DMS79 (cell line): ENCODE data around the gene ABLIM3.
A peak's percentile ranks its signal among the peaks of the same experiment; 100 is the strongest.
"Not testable (repeated sequence)": the region's sequence is repeated elsewhere in the genome, so short reads cannot be mapped to it uniquely, and the experiment has no call there.

Experiments used
- DNase-seq: peaks from one replicate; lab custom pipeline; 2025; lab: John Stamatoyannopoulos, UW

The ABLIM3 gene

DNA sequence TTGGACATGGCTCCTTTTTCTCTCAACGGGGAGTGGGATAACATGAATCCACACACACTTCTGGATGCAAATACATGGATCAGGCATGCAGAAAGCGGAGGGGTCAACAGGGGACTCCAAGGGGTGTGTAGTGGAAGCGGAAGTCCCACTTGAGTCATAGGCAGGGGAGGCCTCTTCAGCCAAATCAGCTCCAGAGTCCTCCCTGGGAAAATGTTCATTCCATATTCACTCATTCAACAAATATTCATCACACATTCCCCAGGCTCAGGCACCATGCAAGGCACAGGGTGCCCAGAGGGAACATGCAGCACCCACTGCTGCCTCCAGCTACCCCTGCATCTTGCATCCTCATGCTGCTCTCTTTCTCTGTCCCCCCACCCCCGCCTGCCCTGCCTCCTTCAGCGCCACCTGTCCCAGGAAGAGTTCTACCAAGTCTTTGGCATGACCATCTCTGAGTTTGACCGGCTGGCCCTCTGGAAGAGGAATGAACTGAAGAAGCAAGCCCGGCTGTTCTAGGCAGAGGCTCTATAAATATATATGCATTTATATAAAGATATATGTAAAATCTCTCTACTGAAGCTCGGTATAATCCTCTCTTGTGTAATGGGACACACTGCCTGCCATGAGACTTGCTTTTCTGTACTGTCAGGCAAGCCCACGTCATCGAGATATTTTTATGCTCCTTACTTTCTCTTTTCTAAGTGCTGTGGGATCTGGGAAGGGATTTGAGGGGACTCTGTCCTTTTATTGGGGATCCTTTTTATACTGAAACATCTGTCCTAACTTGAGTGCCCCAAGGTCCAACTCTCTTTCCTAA is 116.8 kb downstream of the ABLIM3 start:
- no peak for DNase-seq

DNA sequence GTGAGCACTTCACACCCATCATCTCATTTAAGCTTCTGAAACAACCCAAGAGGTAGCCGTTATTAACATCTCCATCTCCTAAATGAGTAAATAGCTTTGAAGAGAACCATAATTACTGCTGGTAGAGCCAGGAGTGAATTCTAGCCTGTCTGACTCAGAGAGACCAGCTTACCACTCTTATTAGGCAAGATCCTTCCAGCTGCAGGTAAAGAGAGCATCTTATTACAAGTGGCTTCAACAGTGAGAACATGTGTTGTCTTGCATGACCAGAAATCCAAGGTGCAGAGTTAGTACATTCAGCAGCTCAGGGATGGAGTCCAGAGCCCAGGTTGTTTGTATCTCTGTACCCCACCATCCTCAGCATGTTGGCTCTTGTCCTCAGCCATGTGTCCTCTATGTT is 119.5 kb downstream of the ABLIM3 start:
- DNase-seq, result peak; percentile 16

DNA sequence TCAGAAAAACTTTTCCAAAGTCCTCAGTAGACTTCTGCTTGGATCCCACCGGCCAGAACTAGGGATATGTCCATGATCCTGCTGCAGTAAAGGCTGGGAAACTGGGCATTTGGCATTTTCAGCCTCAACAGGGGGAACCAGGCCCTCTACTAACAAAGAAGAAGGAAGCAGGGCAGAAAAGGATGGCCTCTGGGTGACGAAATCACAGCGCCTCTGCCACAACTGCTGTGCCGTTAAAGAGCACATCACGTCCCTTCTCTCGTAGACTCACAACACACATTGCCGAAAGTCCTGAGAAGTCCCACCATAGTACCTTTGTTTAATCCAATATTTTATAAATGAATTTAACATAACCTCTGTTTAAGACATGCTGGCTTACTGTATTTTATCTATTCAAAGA is 120.0 kb downstream of the ABLIM3 start:
- DNase-seq, result no peak

DNA sequence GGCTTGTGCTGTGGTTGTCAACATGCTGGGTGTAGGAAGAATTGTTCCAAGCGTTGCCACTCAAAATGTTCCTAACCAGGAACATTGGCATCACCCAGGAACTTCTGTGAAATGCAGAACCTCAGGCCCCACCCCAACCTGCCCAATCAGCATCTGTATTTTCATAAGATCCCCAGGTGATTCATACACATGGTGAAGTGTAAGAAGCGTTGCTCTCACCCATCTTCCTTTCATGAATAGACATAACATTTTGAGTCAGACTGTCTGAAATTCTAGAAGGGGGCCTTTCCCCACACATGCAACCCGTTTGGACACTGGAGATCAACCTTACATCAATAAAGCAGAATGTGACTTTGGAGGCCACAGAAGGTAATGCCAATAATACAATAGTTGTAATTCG is 121.0 kb downstream of the ABLIM3 start:
- no peak for DNase-seq

DNA sequence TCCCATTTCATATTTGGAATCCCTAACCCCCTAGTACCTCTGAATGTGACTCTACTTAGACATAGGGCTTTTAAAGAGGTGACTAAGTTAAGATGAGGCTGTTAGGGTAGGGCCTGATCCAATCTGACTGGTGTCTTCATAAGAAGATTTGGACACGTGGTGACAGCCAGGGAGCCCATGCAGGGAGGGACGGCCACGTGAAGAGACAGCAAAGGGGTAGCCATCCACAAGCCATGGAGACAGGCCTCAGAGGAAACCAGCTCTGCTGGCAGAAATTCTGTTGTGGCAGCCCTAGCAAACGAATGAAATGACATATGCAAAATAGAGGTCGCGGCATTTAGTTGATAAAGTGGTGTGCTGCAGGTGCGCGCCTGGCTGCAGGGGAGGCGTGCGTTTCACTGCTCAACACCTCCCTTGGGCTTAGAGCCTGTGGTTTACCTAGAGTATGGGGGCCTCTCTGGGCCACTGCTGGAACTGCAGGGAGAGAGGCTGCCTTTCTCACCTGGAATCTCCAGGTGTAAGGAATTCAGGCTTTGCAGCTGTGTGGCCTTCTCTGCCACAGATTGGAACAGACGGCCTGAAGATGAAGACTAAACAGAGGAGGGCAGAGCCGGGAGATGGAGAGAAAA is 123.3 kb downstream of the ABLIM3 start:
- no peak for DNase-seq

DNA sequence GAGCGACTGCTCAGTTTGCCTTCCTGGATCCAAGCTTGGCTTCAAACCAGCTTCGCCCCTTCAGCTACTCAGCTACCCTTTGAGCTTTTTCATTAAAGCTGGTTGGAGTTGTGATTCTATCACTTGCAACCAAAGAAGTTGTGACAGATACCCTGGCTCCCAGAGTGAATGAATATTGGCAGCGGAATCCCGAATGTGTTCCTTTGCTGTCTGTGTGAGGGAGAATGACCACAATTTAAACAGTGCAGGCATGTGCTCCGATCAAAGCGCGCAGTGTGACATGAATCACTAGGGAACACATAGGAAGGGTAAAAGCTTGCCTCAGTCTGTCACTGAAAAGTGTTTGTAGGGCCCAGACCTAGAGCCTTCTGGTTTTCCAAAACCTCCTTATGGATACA is 123.8 kb downstream of the ABLIM3 start:
- no peak for DNase-seq

DNA sequence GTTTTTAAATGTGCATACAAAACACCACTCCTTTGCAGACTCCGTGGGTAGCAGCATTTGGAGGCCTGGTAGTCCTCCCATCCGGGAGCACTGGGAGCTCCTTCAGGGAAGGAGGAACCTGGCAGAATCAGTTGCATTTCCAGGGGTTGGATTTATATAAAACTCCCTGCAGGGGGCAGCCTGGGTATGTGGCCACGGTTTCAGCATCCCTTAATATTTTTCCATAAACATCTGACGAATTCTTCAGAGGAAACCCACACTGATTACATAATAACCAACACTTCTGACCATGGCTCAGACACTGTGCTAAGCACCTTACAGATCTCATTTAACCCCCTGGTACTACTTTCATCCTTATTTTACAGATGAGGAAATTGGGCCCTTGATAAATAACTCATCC is 124.3 kb downstream of the ABLIM3 start:
- no peak for DNase-seq

DNA sequence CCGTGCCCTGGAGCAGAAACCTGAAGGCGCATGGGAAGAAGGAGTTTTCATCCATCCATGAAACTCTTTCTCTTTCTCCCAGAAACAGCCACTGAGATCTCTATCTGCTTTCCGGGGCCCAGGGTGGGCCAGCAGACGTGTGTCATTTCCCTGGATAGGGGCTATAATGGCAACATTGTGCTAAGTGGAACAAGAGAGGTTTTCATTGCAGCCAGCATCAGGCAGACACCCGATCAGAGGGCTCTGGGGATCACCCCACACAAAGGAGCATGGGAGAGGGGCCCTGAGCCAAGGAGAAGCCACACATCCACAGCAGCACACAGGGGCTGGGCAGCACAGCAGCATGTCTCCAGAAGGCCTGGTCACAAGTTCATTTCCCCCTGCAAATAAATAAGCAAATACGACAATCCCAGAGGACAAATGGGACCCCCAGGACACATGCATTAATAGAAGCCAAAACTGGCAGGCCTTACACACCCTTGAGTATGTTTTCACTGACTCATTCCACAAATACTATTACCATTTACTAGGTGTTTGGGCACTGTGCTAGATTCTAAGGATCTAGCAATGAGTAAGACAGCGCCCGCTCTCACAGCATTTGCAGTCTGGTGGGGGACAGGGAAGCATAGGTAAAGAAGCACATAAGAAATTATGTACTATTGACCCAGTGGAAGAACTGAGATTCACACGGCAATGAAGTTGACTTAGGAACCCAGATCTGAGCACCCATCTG is 126.1 kb downstream of the ABLIM3 start:
- DNase-seq, result no peak

DNA sequence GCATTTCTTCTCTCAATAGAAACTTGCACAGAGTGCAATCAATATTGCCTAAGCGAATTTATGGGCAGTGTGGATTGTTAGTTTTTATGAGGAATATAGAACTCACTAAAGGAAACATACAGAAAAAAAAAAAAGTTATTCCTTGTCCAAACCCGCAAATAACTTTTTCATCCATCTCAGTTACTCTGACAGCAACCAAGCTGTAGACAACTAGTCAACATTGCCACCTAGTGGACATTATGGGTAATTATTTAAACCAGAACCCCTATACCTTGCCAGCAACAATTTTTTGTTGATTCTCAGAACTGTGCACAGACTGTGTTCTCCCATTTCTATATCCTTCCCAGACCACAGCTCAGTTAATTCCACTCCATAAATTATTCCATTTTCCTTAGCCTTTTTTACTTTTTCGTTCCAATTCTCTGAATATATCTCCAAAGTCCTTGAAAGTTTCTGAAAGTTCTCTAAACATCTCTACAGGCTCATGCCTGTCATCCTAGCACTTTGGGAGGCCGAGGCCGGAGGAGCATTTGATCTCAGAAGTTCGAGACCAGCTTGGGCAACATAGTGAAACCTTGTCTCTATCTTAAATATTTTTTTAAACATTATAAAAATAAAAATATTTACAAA is 127.8 kb downstream of the ABLIM3 start:
- DNase-seq, result peak; percentile 13

DNA sequence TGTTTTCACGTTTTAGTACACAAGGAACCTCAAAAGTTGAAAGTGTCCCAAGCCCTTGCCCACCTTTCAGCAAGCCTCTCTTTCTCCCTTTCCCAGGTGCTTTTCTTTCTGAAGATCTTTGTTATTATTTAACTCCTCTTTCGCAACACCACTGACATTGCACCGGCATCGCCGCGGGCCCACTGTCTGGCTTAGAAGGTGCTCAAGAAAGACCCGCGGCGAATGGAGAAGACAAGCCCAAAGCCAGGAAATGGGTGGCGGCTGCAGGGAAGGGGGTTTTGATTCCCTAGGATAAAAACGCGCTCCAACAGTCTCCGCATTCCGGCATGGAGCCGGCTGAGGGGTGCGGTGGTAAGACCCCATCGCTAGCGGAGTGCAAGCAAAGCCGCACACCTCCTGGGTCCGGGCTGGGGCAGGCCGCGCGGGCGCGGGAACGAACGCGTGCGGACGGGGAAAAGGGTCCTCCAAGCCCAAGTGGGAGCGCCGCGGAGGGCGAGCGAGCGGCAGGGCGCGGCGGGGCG is 130.0 kb downstream of the ABLIM3 start:
- DNase-seq, result no peak

DNA sequence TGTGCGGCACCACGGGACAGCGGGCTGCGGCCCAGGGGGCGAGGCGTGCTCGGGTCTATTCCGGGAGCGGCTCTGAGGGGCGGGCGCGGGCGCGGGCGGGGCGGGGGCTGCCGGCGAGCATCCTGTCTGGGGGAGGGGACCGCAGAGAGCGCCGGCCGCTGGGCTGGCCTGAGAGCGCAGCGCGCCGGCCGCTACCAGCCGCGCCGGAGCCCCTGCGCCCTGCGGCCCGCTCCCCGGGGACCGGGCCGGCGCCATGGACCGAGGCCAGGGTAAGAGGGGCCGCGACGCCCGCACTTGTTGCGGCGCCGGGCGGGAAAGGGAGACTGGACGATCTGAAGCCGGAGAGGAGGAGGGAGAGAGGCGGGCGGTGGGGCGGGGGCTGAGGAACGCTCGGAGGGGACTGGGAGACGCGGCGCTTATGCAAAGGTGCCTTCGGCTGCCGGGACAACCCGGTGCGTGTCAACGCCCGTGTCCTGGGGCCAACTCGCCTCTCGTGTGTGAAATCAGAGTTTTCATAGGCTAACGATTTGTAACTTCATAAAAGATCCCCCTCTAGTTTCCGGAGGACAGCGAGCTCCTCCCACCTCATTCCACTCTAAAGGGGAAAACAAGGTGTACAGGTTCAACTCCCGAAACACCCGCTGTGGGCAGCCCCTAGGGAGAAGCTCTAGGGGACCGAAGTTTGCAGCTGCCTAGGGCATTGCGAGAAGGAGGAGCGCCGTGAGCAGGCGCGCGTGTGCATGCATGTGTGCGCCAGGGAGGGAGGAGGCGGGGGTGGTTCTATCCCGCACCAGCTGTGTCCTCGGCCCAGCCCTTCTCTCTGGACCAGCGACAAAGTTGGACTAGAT is 130.6 kb downstream of the ABLIM3 start, which contains the start of gene AFAP1L1:
Gene AFAP1L1, plus strand, starts transcription at position 144 of the 848 bp plus-strand sequence. Its CDS starts 110 bp downstream, at position 254.
- DNase-seq, result peak; percentile 1

DNA sequence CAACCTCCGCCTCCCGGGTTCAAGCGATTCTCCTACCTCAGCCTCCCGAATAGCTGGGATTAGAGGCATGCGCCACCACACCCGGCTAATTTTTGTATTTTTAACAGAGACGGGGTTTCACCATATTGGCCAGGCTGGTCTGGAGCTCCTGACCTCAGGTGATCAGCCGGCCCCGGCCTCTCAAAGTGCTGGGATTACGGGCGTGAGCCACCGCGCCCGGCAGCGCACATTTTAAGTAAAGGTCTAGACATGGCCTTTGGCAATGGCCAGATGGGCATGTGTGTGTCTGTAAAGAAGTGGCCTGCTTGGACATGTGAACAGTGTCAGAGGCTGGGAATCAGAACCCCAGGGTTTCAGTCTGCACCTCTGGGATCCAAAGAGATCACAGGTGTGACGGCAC is 131.5 kb downstream of the ABLIM3 start:
- not testable (repeated sequence) for DNase-seq

DNA sequence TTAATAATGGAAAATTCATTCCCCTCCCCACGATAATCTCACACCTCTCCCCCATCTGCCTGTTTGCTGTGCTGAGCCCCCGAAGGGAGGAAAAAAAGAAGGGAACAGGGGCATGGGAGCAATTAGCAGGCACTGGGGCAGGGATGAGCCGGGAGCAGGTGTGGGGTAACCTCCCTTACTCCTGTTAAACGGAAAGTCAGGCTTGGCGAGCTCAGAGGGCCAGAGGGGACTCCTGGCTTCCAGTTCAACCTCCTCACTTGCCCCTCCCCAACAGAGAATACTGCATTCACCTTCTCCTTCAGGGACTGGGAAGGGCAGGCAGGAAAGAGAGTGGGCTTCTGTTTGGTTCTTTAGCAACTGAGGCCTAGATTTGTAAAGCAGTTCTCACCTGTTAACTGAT is 131.9 kb downstream of the ABLIM3 start:
- no peak for DNase-seq

DNA sequence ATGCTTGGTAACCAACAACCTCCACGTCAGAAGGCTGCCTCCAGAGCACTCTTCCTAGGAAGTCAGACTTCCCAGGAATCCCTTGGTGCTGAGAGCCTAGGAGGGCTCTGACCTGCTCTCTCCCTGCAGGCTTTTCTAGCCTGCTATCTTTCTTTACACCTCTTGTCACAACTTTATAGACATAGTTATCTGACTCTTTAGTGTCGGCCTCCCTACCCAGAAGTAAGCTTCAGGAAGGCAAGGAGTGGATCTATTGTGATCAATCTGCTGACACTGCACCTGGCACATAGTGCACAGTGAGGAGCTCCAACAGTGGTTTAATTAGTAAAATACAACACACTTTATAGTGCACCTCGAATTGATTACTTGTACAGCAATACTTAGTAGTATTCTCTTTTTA is 132.7 kb downstream of the ABLIM3 start:
- no peak for DNase-seq

DNA sequence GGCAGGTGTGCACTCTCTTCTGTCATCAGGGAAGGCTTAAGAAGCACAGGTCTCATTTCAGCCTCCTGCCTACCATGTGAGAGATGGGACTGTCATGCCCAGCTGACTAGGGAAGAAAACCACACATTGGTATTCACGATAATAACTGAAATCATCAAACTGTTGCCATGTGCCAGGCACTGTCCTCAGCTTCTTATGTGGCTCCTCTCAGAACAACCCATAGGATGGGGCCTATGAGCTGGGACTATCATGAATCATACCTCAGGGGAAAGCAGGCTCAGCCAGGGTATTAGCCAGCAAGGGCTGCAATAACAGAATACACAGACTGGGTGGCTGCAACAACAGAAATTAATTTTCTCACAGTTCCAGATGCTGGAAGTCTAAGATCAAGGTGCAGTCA is 133.6 kb downstream of the ABLIM3 start:
- no peak for DNase-seq

DNA sequence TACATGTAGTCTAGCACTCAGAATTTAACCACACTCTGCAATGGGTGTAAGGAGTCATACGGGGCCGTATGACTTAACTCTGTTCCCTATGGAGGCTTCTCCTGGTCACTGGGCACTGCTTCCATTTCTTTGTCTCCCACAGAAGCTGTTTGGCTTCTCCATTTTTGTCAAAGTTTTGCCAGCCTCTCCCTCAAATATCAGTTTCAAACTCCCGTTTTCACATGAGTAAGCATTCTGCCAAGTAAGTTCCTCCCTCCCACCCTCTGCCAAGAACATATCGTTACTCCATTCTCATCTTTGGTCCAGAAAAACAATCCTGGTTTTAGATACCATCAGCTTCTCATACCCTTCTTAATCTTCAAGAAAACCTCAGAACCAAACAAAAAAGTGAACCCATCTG is 136.5 kb downstream of the ABLIM3 start:
- no peak for DNase-seq

DNA sequence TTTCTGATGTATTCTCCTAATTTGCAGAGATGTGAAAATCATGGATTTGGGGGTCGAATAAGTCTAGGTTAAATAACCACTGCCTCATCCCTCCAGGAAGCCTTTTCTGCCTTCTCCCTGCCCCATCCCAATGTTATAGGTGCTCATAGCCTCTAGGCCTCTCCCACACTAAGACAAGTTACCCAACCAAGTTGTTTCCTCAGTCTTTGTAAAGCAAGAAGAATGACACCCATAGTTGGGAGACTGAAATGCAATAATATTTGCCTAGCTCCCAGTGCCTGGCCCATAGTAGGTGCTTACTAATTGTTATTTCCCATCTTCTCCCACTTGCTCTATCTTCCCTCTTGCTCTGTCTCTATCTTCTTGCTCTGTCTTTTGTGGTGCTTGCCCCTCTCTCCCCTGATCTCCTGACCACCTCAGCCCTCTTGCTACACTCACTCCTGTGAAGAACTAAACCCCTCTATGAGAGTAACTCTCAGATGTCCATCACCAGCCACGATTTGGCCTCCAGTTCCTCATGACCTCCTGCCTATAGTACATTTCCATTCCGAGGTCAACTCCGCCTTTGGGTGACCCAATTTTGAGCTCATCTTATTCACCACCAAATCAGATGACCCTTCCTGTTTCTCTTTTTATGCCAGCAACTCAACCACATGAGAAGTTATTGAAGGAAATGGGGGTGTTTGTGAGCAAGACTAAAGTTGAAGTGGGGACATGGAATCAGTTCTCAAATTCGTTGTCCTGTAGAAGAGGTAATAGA is 137.3 kb downstream of the ABLIM3 start:
- DNase-seq, result no peak

DNA sequence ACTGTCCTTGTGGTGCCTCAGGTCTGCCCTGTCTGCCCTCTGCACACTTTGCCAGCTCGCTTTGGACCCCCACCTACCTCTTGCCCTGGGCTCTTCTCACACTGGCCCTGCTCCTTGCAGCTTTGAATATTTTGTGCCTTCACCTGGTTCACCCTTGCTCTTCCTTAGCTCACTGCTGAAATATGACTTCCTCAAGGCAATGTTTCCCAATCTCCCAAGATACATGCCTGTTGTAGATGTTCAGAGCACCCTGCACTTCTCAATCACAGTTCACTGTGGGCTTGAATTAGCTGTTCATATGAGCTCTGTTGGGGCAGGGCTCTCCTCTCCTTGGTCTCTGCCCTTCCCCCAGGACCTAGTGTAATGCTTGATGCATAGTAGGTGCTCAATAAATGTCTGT is 138.4 kb downstream of the ABLIM3 start:
- DNase-seq, result no peak

DNA sequence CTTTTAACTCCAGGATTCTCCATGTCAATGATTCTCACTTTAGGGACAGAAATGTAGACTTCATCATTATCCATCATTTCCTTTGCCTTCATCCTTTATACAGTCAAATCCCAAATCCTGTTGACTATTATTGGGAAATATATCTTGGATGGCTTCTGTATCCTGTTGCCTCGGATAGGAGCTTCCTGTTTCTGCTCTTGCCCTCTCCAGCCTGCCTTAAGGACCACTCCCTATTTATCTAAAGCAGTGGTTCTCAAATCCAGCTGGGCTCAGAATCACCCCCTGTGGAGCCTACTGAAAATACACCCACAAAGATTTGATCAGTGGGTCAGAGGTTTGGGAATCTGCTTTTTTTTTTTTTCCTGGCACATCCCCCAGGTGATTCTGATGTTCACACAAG is 138.8 kb downstream of the ABLIM3 start:
- no peak for DNase-seq

DNA sequence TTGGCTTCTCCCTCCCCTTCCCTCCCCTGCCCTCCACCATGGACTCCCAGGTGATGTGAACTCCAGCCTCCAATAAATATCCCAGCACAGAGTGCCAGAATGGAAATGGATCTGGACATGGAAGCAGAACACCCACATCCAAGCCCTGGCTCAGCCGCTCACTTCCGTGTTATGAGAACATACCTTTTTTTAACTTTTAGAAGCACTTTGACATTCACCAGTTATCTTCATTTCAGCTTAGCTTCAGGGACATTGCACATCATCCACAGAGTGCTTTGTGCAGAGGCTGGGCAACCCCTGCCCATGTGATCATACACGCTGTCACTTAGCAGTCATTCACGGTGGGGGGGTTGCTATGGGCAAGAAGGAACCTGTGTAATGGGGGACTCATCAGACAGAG is 139.5 kb downstream of the ABLIM3 start:
- no peak for DNase-seq
